Vagina (tissue), 2 donors: ENCODE results near the gene EXOC6.

Experiments used
- POLR2AphosphoS5 ChIP-seq, 2 donors: sonication (generic); formaldehyde crosslinking; IDR thresholded peaks; one replicate each; pipeline ENCODE4 v1.9.0; 2017; ENCODE audit warnings: antibody characterized with exemption in 2 of 2, mild to moderate bottlenecking in 2 of 2, low read depth in 1 of 2; ENCODE audit not compliant: insufficient read depth in 1 of 2
- TF ChIP-seq, protein P1 (sequence below), 3 experiments: fragments of 450-650 bp in 2 of 3; fragments of 200-600 bp in 1 of 3; sonication (generic) in 1 of 3; IDR thresholded peaks; one replicate each; pipeline ENCODE4 v1.5.1; 2017 to 2019; ENCODE audit warnings: antibody characterized with exemption in 3 of 3, mild to moderate bottlenecking in 2 of 3, moderate library complexity in 2 of 3

- TF ChIP-seq, protein P1, sequence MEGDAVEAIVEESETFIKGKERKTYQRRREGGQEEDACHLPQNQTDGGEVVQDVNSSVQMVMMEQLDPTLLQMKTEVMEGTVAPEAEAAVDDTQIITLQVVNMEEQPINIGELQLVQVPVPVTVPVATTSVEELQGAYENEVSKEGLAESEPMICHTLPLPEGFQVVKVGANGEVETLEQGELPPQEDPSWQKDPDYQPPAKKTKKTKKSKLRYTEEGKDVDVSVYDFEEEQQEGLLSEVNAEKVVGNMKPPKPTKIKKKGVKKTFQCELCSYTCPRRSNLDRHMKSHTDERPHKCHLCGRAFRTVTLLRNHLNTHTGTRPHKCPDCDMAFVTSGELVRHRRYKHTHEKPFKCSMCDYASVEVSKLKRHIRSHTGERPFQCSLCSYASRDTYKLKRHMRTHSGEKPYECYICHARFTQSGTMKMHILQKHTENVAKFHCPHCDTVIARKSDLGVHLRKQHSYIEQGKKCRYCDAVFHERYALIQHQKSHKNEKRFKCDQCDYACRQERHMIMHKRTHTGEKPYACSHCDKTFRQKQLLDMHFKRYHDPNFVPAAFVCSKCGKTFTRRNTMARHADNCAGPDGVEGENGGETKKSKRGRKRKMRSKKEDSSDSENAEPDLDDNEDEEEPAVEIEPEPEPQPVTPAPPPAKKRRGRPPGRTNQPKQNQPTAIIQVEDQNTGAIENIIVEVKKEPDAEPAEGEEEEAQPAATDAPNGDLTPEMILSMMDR (IDR thresholded peaks at IDR 0.05) = no peak
- TF ChIP-seq POLR2AphosphoS5 (IDR thresholded peaks at IDR 0.05; ENCODE audit: insufficient read depth in 1 of 2, low read depth in 1 of 2) = no peak
Observed at GRCh38 chr10:93077860-93078337, 229.6 kb downstream of the EXOC6 start.
